Keratinocyte (primary cell): ENCODE data around the gene GALNT3.

ENCODE experiments used
- CTCF ChIP-seq, 3 experiments: IDR thresholded peaks in 1 of 3; conservative IDR thresholded peaks in 1 of 3; optimal IDR thresholded peaks in 1 of 3; 2 replicates in 2 of 3; 3 replicates in 1 of 3; pipeline versions ENCODE3 to v1.5.1; 2011; ENCODE audit warnings: low read length in 3 of 3, mild to moderate bottlenecking in 3 of 3, moderate library complexity in 2 of 3, control low read depth in 1 of 3, inconsistent platforms in 1 of 3; ENCODE audit not compliant: insufficient read depth in 2 of 3; ENCODE audit errors: extremely low read depth in 1 of 3
- EZH2 ChIP-seq: IDR thresholded peaks from one replicate; pipeline ENCODE4 v1.6.1; 2012; ENCODE audit warnings: inconsistent platforms, mild to moderate bottlenecking, low read length, moderate library complexity

GRCh38 chr2:165698444-165698884, 95.6 kb downstream of the GALNT3 start:
- TF ChIP-seq EZH2 (no peak), CTCF (optimal IDR thresholded peaks at IDR 0.05 in 1 of 3, IDR thresholded peaks at IDR 0.05 in 1 of 3, conservative IDR thresholded peaks at IDR 0.05 in 1 of 3; ENCODE audit: extremely low read depth in 1 of 3, insufficient read depth in 2 of 3, low read length in 3 of 3) (peak; percentile 48 to 69 (median 54))
